Measurements from ENCODE around the gene RAB3A. TPM values are rescaled to one million over a fixed set of nuclear protein-coding genes. Genes with fewer than 3 reads are reported as not detected.

The RAB3A gene
- total RNA-seq, 4 donors from 2014 or later, result 0.69 to 3.8 (median 0.77) TPM; not detected in 1

- TF ChIP-seq CTCF (IDR thresholded peaks at IDR 0.05) (no peak), POLR2A (IDR thresholded peaks at IDR 0.05) (peak in 1 of 2 donors; percentile 0)
- Histone ChIP-seq H3K27me3 (peaks cover 0 to 13% of the 10 kb centered on the region in 2 donors), H3K4me1 (peaks cover 0 to 16% of the 10 kb centered on the region in 2 donors), H3K4me3 (peak overlapping the region; percentile 20 to 27), H3K9me3 (no peaks in the 10 kb centered on the region), H3K36me3 (no peaks in the 10 kb centered on the region), H3K27ac (no peak overlapping the region)
- DNase-seq, result peak; percentile 29 to 37
- intact Hi-C loops (cut with DNase I; ENCODE audit: low total_unique reads), result loop anchor here (5.0 kb wide), 1 partner anchor 72 kb away; the partner anchor contains the start of gene PIK3R2
Observed at GRCh38 chr19:18223860-18224524, 20.1 kb upstream of the RAB3A start.

DNA sequence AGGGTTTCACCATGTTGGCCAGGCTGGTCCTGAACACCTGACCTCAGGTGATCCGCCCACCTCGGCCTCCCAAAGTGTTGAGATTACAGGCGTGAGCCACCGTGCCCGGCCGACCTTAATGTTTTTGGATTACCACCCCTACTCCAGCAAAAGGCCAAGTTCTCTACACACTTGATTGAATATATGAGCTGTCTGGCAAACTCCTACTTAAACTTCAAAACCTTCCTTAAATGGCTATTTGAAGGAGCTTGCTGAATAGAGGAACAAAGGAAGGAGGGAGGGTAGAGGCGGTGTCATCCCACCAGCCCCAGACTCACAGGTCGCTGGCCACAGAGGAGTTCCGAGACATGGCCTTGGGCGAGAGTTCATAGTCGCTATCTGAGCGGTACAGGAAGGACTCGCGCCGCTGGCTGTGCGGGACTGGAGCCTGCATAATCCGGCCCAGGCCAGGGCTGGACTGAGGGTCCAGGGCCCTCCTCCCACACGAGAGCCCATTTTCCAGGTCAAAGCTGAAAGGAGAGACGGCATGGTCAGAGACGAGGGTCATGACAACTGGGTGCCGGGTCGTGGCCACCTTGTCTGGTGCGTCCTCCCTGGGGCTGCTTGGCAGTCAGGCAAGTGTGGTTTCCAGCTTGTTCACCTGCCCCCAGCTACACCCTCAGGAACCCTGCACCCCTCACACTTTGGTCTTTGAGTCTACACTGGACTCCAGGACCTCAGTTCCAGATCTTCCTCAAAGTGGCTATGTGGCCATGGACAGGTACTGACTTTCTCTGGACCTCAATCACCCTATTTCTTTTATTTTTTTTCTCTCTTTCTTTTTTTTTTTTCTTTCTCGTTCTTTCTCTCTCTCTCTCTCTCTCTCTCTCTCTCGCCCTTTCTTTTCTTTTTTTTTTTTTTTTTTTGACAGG is 18.2 kb upstream of the RAB3A start:
- Histone ChIP-seq H3K27me3 (peaks cover 0 to 13% of the 10 kb centered on the region in 2 donors), H3K27ac (no peak overlapping the region), H3K4me1 (peaks cover 0 to 16% of the 10 kb centered on the region in 2 donors), H3K36me3 (no peaks in the 10 kb centered on the region), H3K9me3 (no peaks in the 10 kb centered on the region), H3K4me3 (no peak overlapping the region)
- TF ChIP-seq POLR2A (IDR thresholded peaks at IDR 0.05) (no peak), CTCF (IDR thresholded peaks at IDR 0.05) (no peak)
- no peak for DNase-seq
- intact Hi-C loops (cut with DNase I; ENCODE audit: low total_unique reads), result loop anchor here (5.0 kb wide), 1 partner anchor 70 kb away; the partner anchor contains the start of gene PIK3R2

GRCh38 chr19:18220632-18221275 is 16.9 kb upstream of the RAB3A start:
- Histone ChIP-seq H3K27ac (no peak overlapping the region), H3K27me3 (peaks cover 0 to 8% of the 10 kb centered on the region in 2 donors), H3K9me3 (no peaks in the 10 kb centered on the region), H3K4me1 (peaks cover 0 to 10% of the 10 kb centered on the region in 2 donors), H3K4me3 (no peak overlapping the region), H3K36me3 (no peaks in the 10 kb centered on the region)
- no peak for TF ChIP-seq CTCF (IDR thresholded peaks at IDR 0.05)
- no peak for TF ChIP-seq POLR2A (IDR thresholded peaks at IDR 0.05)
- no peak for DNase-seq
- intact Hi-C loops (cut with DNase I; ENCODE audit: low total_unique reads), result loop anchor here (5.0 kb wide), 1 partner anchor 68 kb away; the partner anchor contains the start of gene PIK3R2

- intact Hi-C loops (cut with DNase I; ENCODE audit: low total_unique reads), result loop anchor here (5.0 kb wide), 1 partner anchor 68 kb away; the partner anchor contains the start of gene PIK3R2
- no peak for TF ChIP-seq POLR2A (IDR thresholded peaks at IDR 0.05)
- no peak for TF ChIP-seq CTCF (IDR thresholded peaks at IDR 0.05)
- no peaks in the 10 kb centered on the region for H3K9me3 ChIP-seq
- H3K27ac ChIP-seq, result no peak overlapping the region
- H3K4me3 ChIP-seq, result no peak overlapping the region
- DNase-seq, result no peak
- peaks cover 0 to 3% of the 10 kb centered on the region in 2 donors for H3K27me3 ChIP-seq
- H3K4me1 ChIP-seq, result peaks cover 0 to 5% of the 10 kb centered on the region in 2 donors
- H3K36me3 ChIP-seq, result no peaks in the 10 kb centered on the region
Observed at GRCh38 chr19:18219911-18220631, 16.2 kb upstream of the RAB3A start.
